SK-N-SH (cell line): Measurements from ENCODE around the gene HIGD1C. TPM values are rescaled to one million over a fixed set of nuclear protein-coding genes. Genes with fewer than 3 reads are reported as not detected.

Source experiments
- CTCF ChIA-PET: fragments of 300-600, 350-600 bp; formaldehyde crosslinking; extraction: SDS; loops from one replicate; lab custom pipeline; 2021; lab: Yijun Ruan, JAX
- POLR2A ChIA-PET: fragments of 350-600 bp; sonication (Branson Sonifier 250); formaldehyde crosslinking; extraction: SDS; loops from one replicate; lab custom pipeline; 2020; ENCODE audit warnings: antibody characterized with exemption, inconsistent platforms; lab: Yijun Ruan, JAX
- DNase-seq: peaks from one replicate; pipeline ENCODE4 v3.0.0; 2012
- H2AFZ ChIP-seq: fragments of 200-600 bp; sonication (generic); 2 replicates; pipeline ENCODE4 v1.8.1; 2016; ENCODE audit warnings: antibody characterized with exemption, mild to moderate bottlenecking, low read depth
- H3F3A ChIP-seq: fragments of 200-600 bp; sonication (generic); replicated peaks from 2 replicates; pipeline ENCODE3; 2016; ENCODE audit warnings: antibody characterized with exemption, mild to moderate bottlenecking; ENCODE audit not compliant: insufficient read depth
- H3K27ac ChIP-seq, 2 experiments: fragments of 200-500 bp in 1 of 2; fragments of 200-600 bp in 1 of 2; sonication (Bioruptor generic) in 1 of 2; sonication (generic), shearing (Covaris generic) in 1 of 2; 2 replicates each; pipeline versions ENCODE4 v1.5.1 to v1.6.1; 2014 to 2016; ENCODE audit warnings: low read depth in 2 of 2, inconsistent platforms in 1 of 2, low read length in 1 of 2, mild to moderate bottlenecking in 1 of 2, mixed read lengths in 1 of 2
- H3K27me3 ChIP-seq: fragments of 200-600 bp; sonication (generic), shearing (Covaris generic); 2 replicates; pipeline ENCODE4 v1.6.1; 2016; ENCODE audit warnings: mixed run types; ENCODE audit not compliant: insufficient read depth
- H3K36me3 ChIP-seq, 2 experiments: fragments of 200-500 bp in 1 of 2; fragments of 200-600 bp in 1 of 2; sonication (Bioruptor generic) in 1 of 2; sonication (generic) in 1 of 2; replicated peaks in 1 of 2; 2 replicates each; pipeline versions ENCODE3 to v1.5.1; 2014 to 2016; ENCODE audit warnings: low read length in 1 of 2, mild to moderate bottlenecking in 1 of 2; ENCODE audit not compliant: insufficient read depth in 2 of 2, control insufficient read depth in 1 of 2
- H3K4me1 ChIP-seq, 2 experiments: fragments of 200-500 bp in 1 of 2; fragments of 200-600 bp in 1 of 2; sonication (Bioruptor generic) in 1 of 2; sonication (generic), shearing (Covaris generic) in 1 of 2; 2 replicates each; pipeline versions ENCODE4 v1.5.1 to v1.6.1; 2014 to 2016; ENCODE audit warnings: low read depth in 1 of 2, low read length in 1 of 2, mixed run types in 1 of 2; ENCODE audit not compliant: insufficient read depth in 2 of 2, control insufficient read depth in 1 of 2
- H3K4me2 ChIP-seq: fragments of 200-600 bp; sonication (generic), shearing (Covaris generic); 2 replicates; pipeline ENCODE4 v1.6.1; 2017; ENCODE audit warnings: mixed run types
- H3K4me3 ChIP-seq, 2 experiments: fragments of 200-500 bp in 1 of 2; fragments of 200-600 bp in 1 of 2; sonication (Bioruptor generic) in 1 of 2; sonication (generic), shearing (Covaris generic) in 1 of 2; 2 replicates each; pipeline versions ENCODE4 v1.5.1 to v1.8.1; 2014 to 2016; ENCODE audit warnings: low read depth in 2 of 2, inconsistent platforms in 1 of 2, low read length in 1 of 2, mild to moderate bottlenecking in 1 of 2, mixed read lengths in 1 of 2, moderate library complexity in 1 of 2
- H3K79me2 ChIP-seq: fragments of 200-600 bp; sonication (generic); 2 replicates; pipeline ENCODE4 v1.8.1; 2017; ENCODE audit warnings: mild to moderate bottlenecking; ENCODE audit not compliant: insufficient read depth
- H3K9ac ChIP-seq: fragments of 200-600 bp; sonication (generic); 2 replicates; pipeline ENCODE4 v1.6.1; 2017; ENCODE audit warnings: mixed run types
- H3K9me2 ChIP-seq: fragments of 200-600 bp; sonication (generic); 2 replicates; pipeline ENCODE4 v1.6.1; 2017; ENCODE audit warnings: mixed run types
- H3K9me3 ChIP-seq: fragments of 200-600 bp; sonication (generic); 2 replicates; pipeline ENCODE4 v1.6.1; 2017; ENCODE audit warnings: mixed run types, mild to moderate bottlenecking, moderate library complexity
- H4K20me1 ChIP-seq: fragments of 200-600 bp; sonication (generic); 2 replicates; pipeline ENCODE4 v1.6.1; 2017; ENCODE audit warnings: mild to moderate bottlenecking, mixed run types; ENCODE audit not compliant: insufficient read depth
- CHD2 ChIP-seq: fragments of 150-350 bp; IDR thresholded peaks from 2 replicates; pipeline ENCODE4 v1.6.1; 2018; ENCODE audit warnings: low read length; ENCODE audit not compliant: partially characterized antibody
- EP300 ChIP-seq, 2 experiments: IDR thresholded peaks; 2 replicates each; pipeline versions ENCODE4 v1.4.0 to v1.6.1; 2012; ENCODE audit warnings: borderline replicate concordance in 1 of 2, low read depth in 1 of 2, low read length in 1 of 2
- FOXJ3 ChIP-seq: sonication (generic); formaldehyde crosslinking; IDR thresholded peaks from 2 replicates; pipeline ENCODE4 v1.5.1; 2020; ENCODE audit warnings: mild to moderate bottlenecking, missing genetic modification reagents
- GATA2 ChIP-seq: sonication (generic); formaldehyde crosslinking; IDR thresholded peaks from 2 replicates; pipeline ENCODE4 v1.5.0; 2020; ENCODE audit warnings: mild to moderate bottlenecking, missing genetic modification reagents
- IRF3 ChIP-seq: fragments of 150-350 bp; IDR thresholded peaks from 2 replicates; pipeline ENCODE4 v1.6.1; 2016; ENCODE audit warnings: mild to moderate bottlenecking, low read depth, low read length
- JUND ChIP-seq: IDR thresholded peaks from 2 replicates; pipeline ENCODE4 v1.4.0; 2012
- MAX ChIP-seq: IDR thresholded peaks from 2 replicates; pipeline ENCODE4 v1.4.0; 2012; ENCODE audit warnings: low read depth
- NFIC ChIP-seq: IDR thresholded peaks from 2 replicates; pipeline ENCODE4 v1.4.0; 2012; ENCODE audit warnings: borderline replicate concordance
- PBX3 ChIP-seq: IDR thresholded peaks from 2 replicates; pipeline ENCODE4; 2012
- POLR2AphosphoS5 ChIP-seq: IDR thresholded peaks from 2 replicates; pipeline ENCODE4 v1.6.1; 2012; ENCODE audit warnings: low read depth, low read length
- RAD21 ChIP-seq: IDR thresholded peaks from 2 replicates; pipeline ENCODE4 v1.6.1; 2012; ENCODE audit warnings: mild to moderate bottlenecking, low read length
- RCOR1 ChIP-seq: fragments of 150-350 bp; IDR thresholded peaks from 2 replicates; pipeline ENCODE4 v1.6.1; 2017; ENCODE audit warnings: antibody characterized with exemption, low read length
- SIN3A ChIP-seq: IDR thresholded peaks from 2 replicates; pipeline ENCODE4 v1.6.1; 2012; ENCODE audit warnings: low read depth, mild to moderate bottlenecking, low read length, moderate library complexity, borderline replicate concordance
- SMC3 ChIP-seq: IDR thresholded peaks from 2 replicates; pipeline ENCODE4 v1.6.1; 2012; ENCODE audit warnings: low read depth, low read length, improper control_type of control experiment
- TCF12 ChIP-seq: IDR thresholded peaks from 2 replicates; pipeline ENCODE4 v1.4.0; 2012
- USF1 ChIP-seq: IDR thresholded peaks from 2 replicates; pipeline ENCODE4 v1.4.0; 2012; ENCODE audit warnings: low read depth, borderline replicate concordance
- ZBTB33 ChIP-seq: IDR thresholded peaks from 2 replicates; pipeline ENCODE4 v1.4.0; 2012; ENCODE audit warnings: low read depth, borderline replicate concordance
- WGBS: methylation state at CpG from one replicate; pipeline ENCODE4 v1.1.6; 2017; ENCODE audit warnings: low lambda C conversion rate; 5-methylcytosine and 5-hydroxymethylcytosine counted together
- polyA plus RNA-seq, 3 experiments: library from polyadenylated mRNA; depleted of rRNA; stranded (reverse); fragments of >200 nt; gene quantifications; 2 replicates each; pipeline ENCODE4 v1.2.3, GENCODE V29; 2012

HIGD1C gene
- polyA plus RNA-seq, 1 of the 3 experiments (the other 2 are of a cell fraction), result not detected

GRCh38 chr12:50922820-50923219 is 29.5 kb upstream of the HIGD1C start:
- TF ChIP-seq RCOR1 (peak; percentile 68), PBX3 (peak; percentile 87), RAD21 (peak; percentile 27; the same call in 1 of the 2 replicates), JUND (peak; percentile 40; the same call in 1 of the 2 replicates), EP300 (IDR thresholded peaks at IDR 0.05; ENCODE audit: borderline replicate concordance in 1 of 2, low read depth in 1 of 2, low read length in 1 of 2) (peak; percentile 20 to 91; a peak in 3 of 4 replicates), FOXJ3 (CRISPR knock-in tag) (peak; percentile 38; the same call in 1 of the 2 replicates), ZBTB33 (no peak), CHD2 (peak; percentile 57), NFIC (peak; percentile 13; the same call in 1 of the 2 replicates), USF1 (no peak), SMC3 (0 out of 2 replicates have a peak, but pooled peaks have one; percentile 9), GATA2 (peak; percentile 83), MAX (no peak), POLR2AphosphoS5 (peak; percentile 52; the same call in 1 of the 2 replicates), IRF3 (no peak), SIN3A (no peak), TCF12 (peak; percentile 92)
- peak; percentile 36 for DNase-seq
- Histone ChIP-seq H3K9ac (no peak overlapping the region; the same call in 1 of the 2 replicates), H3K27me3 (no peaks in the 10 kb centered on the region), H3K4me2 (peak overlapping the region; percentile 42; the same call in 1 of the 2 replicates), H4K20me1 (no peaks in the 10 kb centered on the region), H3K36me3 (no peaks in the 10 kb centered on the region), H3K79me2 (no peaks in the 10 kb centered on the region), H3K27ac (peak overlapping the region; percentile 43 to 96; a peak in 3 of 4 replicates), H3K4me3 (peak overlapping the region in 1 of 2 experiments; percentile 8; a peak in 1 of 4 replicates), H3K4me1 (peaks cover 11 to 24% of the 10 kb centered on the region in 2 experiments), H3K9me3 (no peaks in the 10 kb centered on the region), H2AFZ (peak overlapping the region; percentile 92), H3F3A (peaks cover 3% of the 10 kb centered on the region), H3K9me2 (no peaks in the 10 kb centered on the region)
- 37% methylated on average over 3 of the region's 3 CpGs for WGBS
- ChIA-PET POLR2A (no interaction called here), CTCF (interaction anchor here (1.7 kb wide), 1 partner anchor 97 kb away, joined by 6 read pairs; no protein-coding TSS in a partner anchor)
